GM12892 (cell line): ENCODE results near the gene KLK1.

Source experiments
- POLR2A ChIP-seq: IDR thresholded peaks from 2 replicates; pipeline ENCODE4 v1.6.1; 2011; ENCODE audit warnings: low read depth, low read length, control low read depth
- POLR2AphosphoS5 ChIP-seq: IDR thresholded peaks from 2 replicates; pipeline ENCODE4 v1.6.1; 2011; ENCODE audit warnings: low read depth, low read length, control low read depth
- TAF1 ChIP-seq: IDR thresholded peaks from 2 replicates; pipeline ENCODE4 v1.6.1; 2011; ENCODE audit warnings: low read depth, mild to moderate bottlenecking, control low read depth, low read length, borderline replicate concordance

DNA sequence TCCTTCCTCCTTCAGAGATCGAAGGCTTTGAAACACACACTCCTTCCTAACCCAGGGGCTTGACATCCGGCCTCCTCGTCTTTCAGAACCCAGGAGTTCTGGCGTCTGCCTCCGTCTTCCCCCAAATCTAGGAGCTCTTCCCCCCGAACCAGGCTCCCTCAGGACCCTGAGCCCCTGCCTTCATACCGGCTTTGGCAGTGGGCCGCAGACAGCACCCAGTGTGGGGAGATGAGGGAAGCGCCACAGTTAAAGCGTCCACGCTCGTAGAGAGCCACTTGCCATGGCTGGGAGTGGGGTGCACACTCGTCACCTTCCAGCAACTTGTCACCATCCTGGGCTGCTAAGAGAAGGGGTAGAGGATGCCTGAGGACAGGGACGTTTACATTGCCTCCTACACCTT is 3.9 kb upstream of the KLK1 start:
- no peak for TF ChIP-seq POLR2A
- TF ChIP-seq TAF1, result no peak
- TF ChIP-seq POLR2AphosphoS5, result no peak
